ENCODE results near the gene BCL2.

DNA sequence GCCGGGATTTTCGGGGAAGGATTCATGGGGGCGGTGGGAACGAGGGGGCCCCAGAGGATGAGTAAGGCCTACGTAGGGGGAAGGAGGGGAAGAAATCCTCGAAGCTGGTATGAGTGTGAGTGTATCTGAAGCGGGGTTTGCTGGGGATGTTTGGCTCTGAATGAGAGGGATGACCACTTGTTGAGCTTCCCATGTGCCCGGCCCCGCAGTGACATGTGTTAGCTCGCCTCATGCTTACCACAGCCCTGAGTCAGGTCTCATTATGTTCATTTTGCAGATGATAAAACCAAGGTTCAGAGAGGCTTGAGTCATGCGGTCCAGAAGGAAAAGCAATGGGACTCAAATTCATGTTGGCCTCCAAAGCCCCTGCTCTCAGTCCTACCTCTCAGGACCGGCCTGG is 214.7 kb downstream of the BCL2 start:
- no peak for TF ChIP-seq ZFP30 (CRISPR knock-in tag; IDR thresholded peaks at IDR 0.05; ENCODE audit: borderline replicate concordance)
- no peak for TF ChIP-seq NCOR1 (IDR thresholded peaks at IDR 0.05)
- TF ChIP-seq ZNF274 (IDR thresholded peaks at IDR 0.05; ENCODE audit: borderline replicate concordance, low read depth, low read length) = no peak
- TF ChIP-seq, protein P1, sequence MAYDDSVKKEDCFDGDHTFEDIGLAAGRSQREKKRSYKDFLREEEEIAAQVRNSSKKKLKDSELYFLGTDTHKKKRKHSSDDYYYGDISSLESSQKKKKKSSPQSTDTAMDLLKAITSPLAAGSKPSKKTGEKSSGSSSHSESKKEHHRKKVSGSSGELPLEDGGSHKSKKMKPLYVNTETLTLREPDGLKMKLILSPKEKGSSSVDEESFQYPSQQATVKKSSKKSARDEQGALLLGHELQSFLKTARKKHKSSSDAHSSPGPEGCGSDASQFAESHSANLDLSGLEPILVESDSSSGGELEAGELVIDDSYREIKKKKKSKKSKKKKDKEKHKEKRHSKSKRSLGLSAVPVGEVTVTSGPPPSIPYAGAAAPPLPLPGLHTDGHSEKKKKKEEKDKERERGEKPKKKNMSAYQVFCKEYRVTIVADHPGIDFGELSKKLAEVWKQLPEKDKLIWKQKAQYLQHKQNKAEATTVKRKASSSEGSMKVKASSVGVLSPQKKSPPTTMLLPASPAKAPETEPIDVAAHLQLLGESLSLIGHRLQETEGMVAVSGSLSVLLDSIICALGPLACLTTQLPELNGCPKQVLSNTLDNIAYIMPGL (CRISPR knock-in tag; IDR thresholded peaks at IDR 0.05) = no peak
- no peak for TF ChIP-seq TAF1 (IDR thresholded peaks at IDR 0.05; ENCODE audit: control insufficient read depth, extremely low read depth, insufficient read depth, low read length, severe bottlenecking)

Data from K562 (cell line).